ENCODE measurements around the gene BAD.

DNA sequence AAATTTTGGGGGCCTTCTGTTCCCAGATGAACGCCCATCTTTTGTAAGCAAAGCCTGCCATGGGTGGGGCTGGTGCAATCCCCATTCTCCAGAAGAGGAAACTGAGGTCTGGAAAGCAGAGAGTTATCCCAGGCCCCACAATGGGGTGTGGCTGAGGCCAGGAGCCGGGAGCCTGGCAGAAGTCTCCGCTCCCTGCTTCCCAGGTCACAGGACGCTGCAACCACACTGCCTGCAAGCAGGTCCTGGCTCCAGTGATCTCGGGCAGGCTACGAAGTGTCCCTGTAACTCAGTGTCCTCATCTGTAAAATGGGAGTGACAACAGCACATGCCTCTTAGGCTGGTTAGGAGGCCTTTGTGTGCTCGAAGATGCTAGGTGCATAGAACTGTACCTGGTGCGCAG is 31.4 kb downstream of the BAD start:
- TF ChIP-seq, protein P1, sequence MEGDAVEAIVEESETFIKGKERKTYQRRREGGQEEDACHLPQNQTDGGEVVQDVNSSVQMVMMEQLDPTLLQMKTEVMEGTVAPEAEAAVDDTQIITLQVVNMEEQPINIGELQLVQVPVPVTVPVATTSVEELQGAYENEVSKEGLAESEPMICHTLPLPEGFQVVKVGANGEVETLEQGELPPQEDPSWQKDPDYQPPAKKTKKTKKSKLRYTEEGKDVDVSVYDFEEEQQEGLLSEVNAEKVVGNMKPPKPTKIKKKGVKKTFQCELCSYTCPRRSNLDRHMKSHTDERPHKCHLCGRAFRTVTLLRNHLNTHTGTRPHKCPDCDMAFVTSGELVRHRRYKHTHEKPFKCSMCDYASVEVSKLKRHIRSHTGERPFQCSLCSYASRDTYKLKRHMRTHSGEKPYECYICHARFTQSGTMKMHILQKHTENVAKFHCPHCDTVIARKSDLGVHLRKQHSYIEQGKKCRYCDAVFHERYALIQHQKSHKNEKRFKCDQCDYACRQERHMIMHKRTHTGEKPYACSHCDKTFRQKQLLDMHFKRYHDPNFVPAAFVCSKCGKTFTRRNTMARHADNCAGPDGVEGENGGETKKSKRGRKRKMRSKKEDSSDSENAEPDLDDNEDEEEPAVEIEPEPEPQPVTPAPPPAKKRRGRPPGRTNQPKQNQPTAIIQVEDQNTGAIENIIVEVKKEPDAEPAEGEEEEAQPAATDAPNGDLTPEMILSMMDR (IDR thresholded peaks at IDR 0.05): no peak
- no peak for TF ChIP-seq POLR2A (IDR thresholded peaks at IDR 0.05)
- TF ChIP-seq EP300 (IDR thresholded peaks at IDR 0.05; ENCODE audit: low read depth): no peak
- TF ChIP-seq POLR2AphosphoS5 (IDR thresholded peaks at IDR 0.05): no peak

All from transverse colon (tissue), 4 donors.